MCF 10A (cell line): ENCODE data around the gene SLC7A6. TPM values are rescaled to one million over a fixed set of nuclear protein-coding genes. Genes with fewer than 3 reads are reported as not detected.

Experiments
- BruUV-seq: library from RNA; stranded (reverse); fragments of 400-500 nt; replicated peaks from 2 replicates; lab custom pipeline; 2021; lab: Mats Ljungman, UMichigan
- CTCF ChIA-PET: fragments of 300-600 bp; sonication (Branson Sonifier 250); formaldehyde crosslinking; extraction: SDS; loops from one replicate; lab custom pipeline; 2021; ENCODE audit warnings: antibody characterized with exemption, inconsistent platforms; lab: Yijun Ruan, JAX
- POLR2A ChIA-PET: fragments of 300-600, 350-650 bp; sonication (Branson Sonifier 250); formaldehyde crosslinking; extraction: SDS; loops from one replicate; lab custom pipeline; 2020; ENCODE audit warnings: antibody characterized with exemption, inconsistent platforms; lab: Yijun Ruan, JAX
- DNase-seq: peaks from one replicate; pipeline ENCODE4 v3.0.0-alpha.2; 2018; ENCODE audit not compliant: unreplicated experiment
- H3K27ac Mint-ChIP-seq: one replicate; pipeline ENCODE4 v1.8.0; 2022; ENCODE audit warnings: mild to moderate bottlenecking, low read depth, mixed read lengths; ENCODE audit not compliant: unreplicated experiment
- H3K27me3 Mint-ChIP-seq: one replicate; pipeline ENCODE4 v1.8.0; 2022; ENCODE audit warnings: mixed read lengths; ENCODE audit not compliant: insufficient read depth, unreplicated experiment
- H3K36me3 Mint-ChIP-seq: one replicate; pipeline ENCODE4 v1.8.0; 2022; ENCODE audit warnings: mild to moderate bottlenecking, moderate library complexity, mixed read lengths; ENCODE audit not compliant: insufficient read depth, unreplicated experiment
- H3K4me1 Mint-ChIP-seq: one replicate; pipeline ENCODE4 v1.8.0; 2022; ENCODE audit warnings: mixed read lengths; ENCODE audit not compliant: insufficient read depth, unreplicated experiment
- H3K4me3 Mint-ChIP-seq: one replicate; pipeline ENCODE4 v1.8.0; 2022; ENCODE audit warnings: mild to moderate bottlenecking, moderate library complexity, mixed read lengths; ENCODE audit not compliant: unreplicated experiment
- H3K9me3 Mint-ChIP-seq: one replicate; pipeline ENCODE4 v1.8.0; 2022; ENCODE audit warnings: mixed read lengths; ENCODE audit not compliant: unreplicated experiment
- CTCF ChIP-seq: fragments of 200-600 bp; IDR thresholded peaks from one replicate; pipeline ENCODE4 v1.8.0; 2022; ENCODE audit warnings: antibody characterized with exemption, mild to moderate bottlenecking; ENCODE audit not compliant: unreplicated experiment
- intact Hi-C: fragments of 100-400 bp; cut with micrococcal nuclease; formaldehyde crosslinking; loops from 2 replicates; pipeline ENCODE4 v1.14.1; 2022
- total RNA-seq: library from RNA; stranded (reverse); gene quantifications from 2 replicates; pipeline ENCODE4 v1.2.3, GENCODE V29; 2022

The SLC7A6 gene
- total RNA-seq, 1 experiment from 2014 or later: 61.0 TPM

GRCh38 chr16:68306633-68307032, 42.3 kb downstream of the SLC7A6 start:
- Mint-ChIP-seq H3K4me1 (peaks cover 9% of the 10 kb centered on the region), H3K27me3 (no peaks in the 10 kb centered on the region), H3K36me3 (peaks cover 62% of the 10 kb centered on the region), H3K27ac (no peak overlapping the region), H3K9me3 (no peaks in the 10 kb centered on the region), H3K4me3 (no peak overlapping the region)
- ChIA-PET CTCF (interaction anchor here (1.1 to 1.7 kb wide), 2 partner anchors 23 to 45 kb away, joined by 3 to 8 read pairs; no protein-coding TSS in a partner anchor), POLR2A (interaction anchor here (1.3 kb wide), 1 partner anchor 15 kb away, joined by 4 read pairs; no protein-coding TSS in a partner anchor)
- DNase-seq: no peak
- no TSS peak for BruUV-seq
- TF ChIP-seq CTCF: no peak
- intact Hi-C loops: no loop called here

- DNase-seq: no peak
- CTCF ChIA-PET: interaction anchor here (0.6 to 0.7 kb wide), 3 partner anchors 46 to 242 kb away, joined by 3 to 4 read pairs (median 3); no protein-coding TSS in a partner anchor
- H3K4me1 Mint-ChIP-seq: peaks cover 16% of the 10 kb centered on the region
- H3K4me3 Mint-ChIP-seq: peak overlapping the region; percentile 97
- peaks cover 32% of the 10 kb centered on the region for H3K36me3 Mint-ChIP-seq
- intact Hi-C loops: loop anchor here (2.0 kb wide), 1 partner anchor 45 kb away; the partner anchor contains the start of gene SLC7A6
- H3K9me3 Mint-ChIP-seq: no peaks in the 10 kb centered on the region
- POLR2A ChIA-PET: interaction anchor here (1.0 to 4.2 kb wide), 4 partner anchors 12 to 45 kb away, joined by 3 to 92 read pairs (median 15); partner anchors contain the start of gene SLC7A6
- no peaks in the 10 kb centered on the region for H3K27me3 Mint-ChIP-seq
- peak overlapping the region; percentile 87 for H3K27ac Mint-ChIP-seq
- BruUV-seq: no TSS peak
- TF ChIP-seq CTCF: no peak
Measured at GRCh38 chr16:68309799-68310198, 45.5 kb downstream of the SLC7A6 start.

GRCh38 chr16:68310437-68310773, 46.1 kb downstream of the SLC7A6 start:
- TSS peak; percentile 58 for BruUV-seq
- H3K9me3 Mint-ChIP-seq: no peaks in the 10 kb centered on the region
- peak overlapping the region; percentile 87 for H3K27ac Mint-ChIP-seq
- H3K4me1 Mint-ChIP-seq: peaks cover 16% of the 10 kb centered on the region
- peak overlapping the region; percentile 97 for H3K4me3 Mint-ChIP-seq
- intact Hi-C loops: loop anchor here (2.0 kb wide), 1 partner anchor 46 kb away; the partner anchor contains the start of gene SLC7A6
- no peaks in the 10 kb centered on the region for H3K27me3 Mint-ChIP-seq
- ChIA-PET CTCF (interaction anchor here (0.6 to 2.4 kb wide), 7 partner anchors 11 to 697 kb away, joined by 3 to 47 read pairs (median 4); partner anchors contain the start of gene SLC7A6), POLR2A (interaction anchor here (0.6 to 4.2 kb wide), 23 partner anchors 8 to 246 kb away, joined by 3 to 92 read pairs (median 7); partner anchors contain the start of genes ESRP2, PLA2G15 and SLC7A6)
- no peak for DNase-seq
- H3K36me3 Mint-ChIP-seq: peaks cover 27% of the 10 kb centered on the region
- TF ChIP-seq CTCF: no peak

- Mint-ChIP-seq H3K4me3 (peak within 1 kb of the TSS; percentile 97), H3K9me3 (no peaks in the 10 kb centered on the region), H3K36me3 (peaks cover 27% of the 10 kb centered on the region), H3K27me3 (no peaks in the 10 kb centered on the region), H3K4me1 (peaks cover 16% of the 10 kb centered on the region), H3K27ac (peak within 1 kb of the TSS; percentile 87)
- POLR2A ChIA-PET: interaction anchor here (0.6 to 4.2 kb wide), 26 partner anchors 8 to 245 kb away, joined by 3 to 92 read pairs (median 6); partner anchors contain the start of genes ESRP2, PLA2G15 and SLC7A6
- intact Hi-C loops: loop anchor here (2.0 kb wide), 1 partner anchor 46 kb away; the partner anchor contains the start of gene SLC7A6
- CTCF ChIA-PET: interaction anchor here (0.5 to 2.4 kb wide), 11 partner anchors 11 to 698 kb away, joined by 3 to 47 read pairs (median 4); partner anchors contain the start of gene SLC7A6
- TSS peak; percentile 29 for BruUV-seq
- DNase-seq: peak; percentile 90
- no peak for TF ChIP-seq CTCF
Measured at GRCh38 chr16:68310774-68311511, 46.6 kb downstream of the SLC7A6 start, which contains the start of the genes PRMT7 and SLC7A6OS. Gene PRMT7 (plus strand): TSS chr16:68311019. CDS start chr16:68315980, 4,961 bp downstream. Gene SLC7A6OS (minus strand): TSS chr16:68310946. CDS start chr16:68310926, 20 bp downstream.
